Stomach smooth muscle (tissue), 2 donors: ENCODE data around the gene THSD7B.

Source experiments
- H3K27ac ChIP-seq: one replicate; pipeline ENCODE4 v1.7.0; 2013; ENCODE audit warnings: mild to moderate bottlenecking, low read length, inconsistent platforms
- H3K27me3 ChIP-seq, 2 donors: one replicate each; pipeline ENCODE4 v1.7.0; 2013; ENCODE audit warnings: low read length in 2 of 2; ENCODE audit not compliant: insufficient read depth in 2 of 2, control insufficient read depth in 1 of 2
- H3K36me3 ChIP-seq, 2 donors: one replicate each; pipeline ENCODE4 v1.7.0; 2013; ENCODE audit warnings: low read length in 2 of 2; ENCODE audit not compliant: control insufficient read depth in 2 of 2, insufficient read depth in 2 of 2
- H3K4me1 ChIP-seq: one replicate; pipeline ENCODE4 v1.7.0; 2013; ENCODE audit warnings: low read length; ENCODE audit not compliant: control insufficient read depth, insufficient read depth
- H3K4me3 ChIP-seq, 2 donors: one replicate each; pipeline ENCODE4 v1.7.0; 2013; ENCODE audit warnings: low read length in 2 of 2
- H3K9ac ChIP-seq, 2 donors: one replicate each; pipeline ENCODE4 v1.7.0; 2013; ENCODE audit warnings: low read length in 2 of 2, mild to moderate bottlenecking in 1 of 2
- H3K9me3 ChIP-seq, 2 donors: one replicate each; pipeline ENCODE4 v1.7.0; 2013; ENCODE audit warnings: low read length in 2 of 2; ENCODE audit not compliant: control insufficient read depth in 2 of 2
- donor health status: healthy.
- donor health status: Pancreatic carcinoma.

Gene THSD7B

DNA sequence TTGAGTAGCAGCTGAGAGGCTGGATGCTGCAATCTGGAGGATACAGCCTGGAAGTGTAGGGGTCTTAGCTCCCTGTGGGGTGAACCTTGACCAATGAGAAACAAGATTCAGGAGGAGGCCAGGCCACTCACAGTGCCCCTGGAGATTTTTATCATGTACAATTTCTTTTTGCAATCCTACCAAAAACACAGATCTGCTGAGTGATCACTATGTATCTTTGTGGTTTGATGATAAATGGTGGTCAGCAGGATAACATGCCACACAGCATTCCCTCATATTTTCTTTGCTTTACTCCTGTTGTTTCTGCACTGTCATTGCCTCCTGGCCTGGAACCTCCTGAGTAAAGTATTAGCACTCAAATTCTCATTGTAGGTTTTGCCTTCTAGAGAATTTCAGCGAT, 357.9 kb downstream of the THSD7B start:
- Histone ChIP-seq H3K4me1 (no peaks in the 10 kb centered on the region), H3K4me3 (no peak overlapping the region), H3K9me3 (no peaks in the 10 kb centered on the region), H3K9ac (no peak overlapping the region), H3K27me3 (no peaks in the 10 kb centered on the region), H3K36me3 (no peaks in the 10 kb centered on the region), H3K27ac (no peak overlapping the region)

DNA sequence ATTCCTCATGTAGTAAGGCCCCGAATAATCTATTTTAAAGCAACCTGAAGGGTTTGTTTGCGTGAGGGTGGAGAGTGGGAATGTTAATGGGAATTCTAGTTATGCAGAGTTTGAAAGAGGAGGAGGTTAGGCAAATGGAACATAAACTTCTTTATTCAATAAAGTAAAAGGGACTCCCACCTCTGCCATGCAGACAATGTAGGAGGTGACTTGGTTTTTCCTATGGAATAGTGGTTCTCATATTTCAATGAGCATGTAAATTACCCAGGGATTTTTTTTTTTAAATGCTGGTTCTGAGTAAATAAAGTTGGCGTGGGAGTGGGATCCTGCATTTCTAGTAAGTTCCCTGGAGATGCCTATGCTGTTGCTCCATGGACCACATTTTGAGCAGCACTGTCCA, 367.9 kb downstream of the THSD7B start:
- H3K4me3 ChIP-seq = no peak overlapping the region
- H3K4me1 ChIP-seq = no peaks in the 10 kb centered on the region
- H3K27ac ChIP-seq = no peak overlapping the region
- H3K36me3 ChIP-seq = no peaks in the 10 kb centered on the region
- no peaks in the 10 kb centered on the region for H3K27me3 ChIP-seq
- no peak overlapping the region for H3K9ac ChIP-seq
- H3K9me3 ChIP-seq = no peaks in the 10 kb centered on the region

DNA sequence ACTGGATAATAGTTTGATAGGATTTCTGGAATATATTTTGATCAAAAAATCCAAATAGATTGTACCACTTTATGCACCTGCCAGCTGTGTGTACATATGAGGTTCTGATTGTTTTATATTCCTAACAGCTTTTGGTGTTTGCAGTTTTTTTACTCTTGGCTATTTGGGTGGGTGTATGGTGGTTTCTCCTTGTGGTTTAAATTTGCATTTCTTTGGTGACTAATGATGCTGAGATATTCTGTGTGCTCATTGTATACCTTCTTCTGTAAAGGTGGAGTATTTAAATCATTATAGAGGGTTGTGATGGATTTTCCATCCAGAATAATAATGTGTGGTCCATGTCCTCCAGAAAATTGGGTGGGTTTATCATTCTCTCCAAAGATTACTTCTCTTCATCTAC, 372.9 kb downstream of the THSD7B start:
- Histone ChIP-seq H3K4me1 (no peaks in the 10 kb centered on the region), H3K9me3 (no peaks in the 10 kb centered on the region), H3K27ac (no peak overlapping the region), H3K36me3 (no peaks in the 10 kb centered on the region), H3K4me3 (no peak overlapping the region), H3K9ac (no peak overlapping the region), H3K27me3 (no peaks in the 10 kb centered on the region)

DNA sequence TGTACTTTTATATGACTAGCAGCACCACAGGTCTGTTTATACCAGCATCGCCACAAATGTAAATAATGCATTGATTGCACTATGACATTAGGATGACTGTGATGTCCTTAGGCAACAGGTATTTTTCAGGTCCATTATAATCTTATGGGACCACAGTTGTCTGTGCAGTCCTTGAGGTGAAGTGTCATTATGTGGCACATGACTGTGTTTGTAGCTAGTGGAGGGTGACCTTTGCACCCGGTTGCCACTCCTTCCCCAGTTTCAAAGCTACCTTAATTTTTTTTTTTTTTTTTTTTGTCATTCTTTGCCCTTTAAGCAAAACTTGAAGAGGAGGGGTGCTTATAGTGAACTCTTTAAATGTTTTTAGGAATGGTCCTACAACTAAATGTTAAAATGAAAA, 386.4 kb downstream of the THSD7B start:
- no peak overlapping the region for H3K9ac ChIP-seq
- no peaks in the 10 kb centered on the region for H3K36me3 ChIP-seq
- no peaks in the 10 kb centered on the region for H3K27me3 ChIP-seq
- no peaks in the 10 kb centered on the region for H3K4me1 ChIP-seq
- H3K4me3 ChIP-seq = no peak overlapping the region
- H3K9me3 ChIP-seq = no peaks in the 10 kb centered on the region
- H3K27ac ChIP-seq = no peak overlapping the region

DNA sequence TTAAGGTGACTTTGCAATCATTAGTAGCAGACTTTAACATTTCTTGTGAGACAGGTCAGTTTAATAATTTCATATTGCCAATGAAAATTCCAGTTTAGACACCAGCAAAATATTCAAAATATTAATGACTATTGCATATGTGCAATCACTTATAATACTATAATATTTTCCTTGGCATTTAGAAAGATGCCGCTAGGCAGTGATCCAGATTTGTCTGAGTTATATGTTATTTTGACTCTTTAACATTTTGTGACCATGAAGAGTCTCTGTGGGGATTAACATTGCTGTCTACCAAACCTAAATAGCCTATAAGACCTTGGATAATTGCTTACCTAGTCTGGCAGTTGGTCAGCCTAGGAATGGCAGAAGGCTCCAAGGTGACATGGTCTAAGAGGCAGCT, 389.6 kb downstream of the THSD7B start:
- H3K27me3 ChIP-seq = no peaks in the 10 kb centered on the region
- H3K4me3 ChIP-seq = no peak overlapping the region
- no peak overlapping the region for H3K9ac ChIP-seq
- no peaks in the 10 kb centered on the region for H3K4me1 ChIP-seq
- no peaks in the 10 kb centered on the region for H3K36me3 ChIP-seq
- H3K27ac ChIP-seq = no peak overlapping the region
- H3K9me3 ChIP-seq = no peaks in the 10 kb centered on the region

DNA sequence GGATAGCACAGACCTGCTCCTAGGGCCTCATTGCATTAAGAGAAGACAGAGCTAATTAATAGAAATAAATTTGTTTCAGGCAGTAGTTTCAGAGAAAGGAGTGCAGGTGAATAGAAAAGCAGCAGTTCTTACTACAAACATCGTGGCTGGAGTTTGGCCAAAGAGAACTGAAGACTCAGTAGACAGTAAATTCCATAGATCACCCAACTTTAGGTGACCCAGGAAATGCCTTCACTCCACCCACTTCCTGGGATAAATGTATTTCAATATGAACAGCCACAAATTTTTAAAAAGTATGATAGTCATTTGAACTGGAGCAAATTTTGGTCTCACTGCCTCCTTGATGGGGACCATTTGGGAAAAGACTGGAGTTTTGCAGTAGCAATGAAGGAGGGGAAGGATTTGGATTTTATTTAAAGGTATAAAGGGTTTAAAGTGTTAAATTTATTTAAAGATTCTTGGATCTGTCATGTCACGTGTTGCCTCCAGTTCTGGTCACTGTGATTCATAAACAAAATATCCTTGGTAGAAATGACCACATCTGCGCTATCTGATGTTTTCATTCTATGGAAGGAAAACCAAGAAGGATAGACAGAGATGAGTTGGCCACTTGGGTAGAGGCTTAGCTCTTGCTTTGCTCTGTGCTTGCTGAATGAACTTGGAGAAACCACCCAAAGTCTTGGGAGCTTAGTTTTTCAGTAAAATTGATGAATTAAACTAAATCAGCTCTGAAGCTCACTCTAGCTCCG, 390.2 kb downstream of the THSD7B start:
- no peak overlapping the region for H3K9ac ChIP-seq
- H3K36me3 ChIP-seq = no peaks in the 10 kb centered on the region
- no peak overlapping the region for H3K27ac ChIP-seq
- no peak overlapping the region for H3K4me3 ChIP-seq
- H3K9me3 ChIP-seq = no peaks in the 10 kb centered on the region
- no peaks in the 10 kb centered on the region for H3K27me3 ChIP-seq
- H3K4me1 ChIP-seq = no peaks in the 10 kb centered on the region

DNA sequence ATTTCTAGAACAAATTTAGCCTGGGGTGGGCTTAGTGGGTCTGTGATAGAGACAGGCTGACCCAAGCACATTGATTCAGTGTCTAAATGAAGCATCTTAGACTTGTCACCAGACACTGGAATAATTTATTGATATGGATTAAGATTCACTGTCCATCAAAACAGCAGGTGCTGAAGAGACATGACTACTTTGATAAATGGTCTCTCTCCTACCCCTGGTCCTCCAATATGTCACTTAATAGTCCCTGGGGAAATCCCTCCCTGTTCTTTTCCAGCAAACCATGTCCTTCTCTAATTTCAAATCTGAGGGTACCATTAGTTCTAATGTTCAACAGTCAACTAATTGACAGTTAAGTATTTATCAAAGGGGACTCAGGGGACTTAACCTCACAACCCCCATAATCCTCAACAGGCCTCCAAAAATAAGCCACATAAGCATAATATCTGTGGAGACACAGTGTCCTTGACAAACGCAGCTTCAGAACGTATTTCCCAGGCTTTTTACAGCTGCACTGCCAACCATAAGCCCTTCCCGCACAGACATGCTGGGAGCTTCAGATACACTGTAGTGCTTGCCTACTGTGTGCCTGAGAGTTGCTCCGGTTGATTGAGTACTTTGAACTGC, 391.0 kb downstream of the THSD7B start:
- Histone ChIP-seq H3K9me3 (no peaks in the 10 kb centered on the region), H3K9ac (no peak overlapping the region), H3K4me3 (no peak overlapping the region), H3K4me1 (no peaks in the 10 kb centered on the region), H3K27ac (no peak overlapping the region), H3K36me3 (no peaks in the 10 kb centered on the region), H3K27me3 (no peaks in the 10 kb centered on the region)

DNA sequence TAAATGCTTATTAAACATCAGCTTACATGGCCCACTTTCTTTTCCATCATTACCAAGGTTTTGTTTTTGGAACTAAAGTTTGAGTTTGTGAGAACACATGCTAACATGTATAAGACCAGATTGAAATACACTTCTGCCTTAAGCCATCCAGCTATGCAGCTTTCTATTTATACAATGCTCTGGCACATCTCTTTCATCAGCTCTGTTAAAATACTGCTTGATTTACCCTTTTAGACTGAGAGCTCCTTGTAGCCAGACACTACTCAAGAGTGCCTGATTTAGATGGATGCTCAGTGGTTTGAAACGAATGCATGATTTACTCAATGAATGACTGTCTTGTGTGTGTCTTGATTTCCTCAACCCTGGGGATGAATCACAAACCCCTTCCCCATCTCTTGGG, 392.5 kb downstream of the THSD7B start:
- Histone ChIP-seq H3K4me1 (no peaks in the 10 kb centered on the region), H3K9me3 (no peaks in the 10 kb centered on the region), H3K4me3 (no peak overlapping the region), H3K9ac (no peak overlapping the region), H3K27me3 (no peaks in the 10 kb centered on the region), H3K36me3 (no peaks in the 10 kb centered on the region), H3K27ac (no peak overlapping the region)

DNA sequence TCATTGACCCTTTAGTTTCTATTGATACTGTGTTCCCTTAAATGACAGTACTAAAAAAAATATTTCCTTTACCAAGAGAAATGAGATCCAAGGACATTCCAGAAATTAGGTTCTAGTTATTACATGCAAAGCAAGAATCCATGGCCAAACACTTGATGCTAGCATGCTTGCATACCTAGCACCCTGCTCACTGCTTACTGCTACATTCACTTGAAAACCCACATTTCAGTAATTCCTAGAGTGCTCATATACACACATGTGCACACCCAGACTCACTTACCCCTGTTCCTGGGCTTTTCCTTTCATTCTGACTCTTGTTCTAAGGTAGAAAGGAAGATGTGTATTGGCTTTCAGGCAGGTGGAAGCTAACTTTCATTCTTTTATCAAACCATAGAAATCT, 395.9 kb downstream of the THSD7B start:
- no peaks in the 10 kb centered on the region for H3K36me3 ChIP-seq
- H3K4me3 ChIP-seq = no peak overlapping the region
- H3K4me1 ChIP-seq = no peaks in the 10 kb centered on the region
- no peak overlapping the region for H3K9ac ChIP-seq
- H3K27ac ChIP-seq = no peak overlapping the region
- no peaks in the 10 kb centered on the region for H3K27me3 ChIP-seq
- peaks cover 0 to 5% of the 10 kb centered on the region in 2 donors for H3K9me3 ChIP-seq

DNA sequence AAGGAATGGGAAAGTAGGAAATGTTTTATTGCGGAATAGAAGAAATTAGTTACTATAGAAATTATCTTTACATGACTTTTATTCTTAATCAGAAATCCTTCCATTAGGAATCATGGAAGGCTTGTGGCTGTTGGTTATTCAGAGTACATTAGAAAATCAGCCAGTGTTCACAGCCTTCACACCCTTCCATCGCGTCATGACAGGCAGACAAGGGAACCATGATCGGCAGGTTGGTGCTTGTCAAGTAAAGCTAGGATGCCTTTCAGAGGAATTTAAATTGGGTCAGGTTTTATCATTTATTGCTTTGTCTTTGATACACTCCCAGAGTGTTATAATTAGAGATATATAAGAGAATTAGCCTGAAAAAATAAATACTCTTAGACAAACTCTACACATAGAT, 400.6 kb downstream of the THSD7B start:
- Histone ChIP-seq H3K4me1 (no peaks in the 10 kb centered on the region), H3K27me3 (no peaks in the 10 kb centered on the region), H3K4me3 (no peak overlapping the region), H3K9me3 (peaks cover 0 to 5% of the 10 kb centered on the region in 2 donors), H3K27ac (no peak overlapping the region), H3K36me3 (no peaks in the 10 kb centered on the region), H3K9ac (no peak overlapping the region)

DNA sequence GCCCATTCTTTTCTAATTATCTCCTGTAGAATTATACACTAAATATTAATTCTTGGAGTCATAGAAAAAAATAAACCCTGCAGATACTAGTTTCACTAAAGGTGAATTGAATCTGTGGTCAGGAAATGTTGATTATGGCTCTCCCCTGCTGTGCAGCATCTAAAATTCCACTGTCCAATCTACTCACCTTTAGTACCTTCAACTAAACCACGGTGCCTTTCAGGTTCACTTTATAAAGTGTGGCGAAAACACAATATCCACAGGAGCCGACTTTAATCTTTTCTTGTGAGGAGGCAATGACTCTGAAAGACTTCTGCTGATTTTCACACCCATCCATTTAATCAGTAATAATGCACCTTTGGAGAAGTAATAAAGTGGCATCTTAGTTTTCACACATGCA, 402.3 kb downstream of the THSD7B start:
- no peak overlapping the region for H3K9ac ChIP-seq
- no peaks in the 10 kb centered on the region for H3K27me3 ChIP-seq
- H3K27ac ChIP-seq = no peak overlapping the region
- no peaks in the 10 kb centered on the region for H3K36me3 ChIP-seq
- no peak overlapping the region for H3K4me3 ChIP-seq
- no peaks in the 10 kb centered on the region for H3K4me1 ChIP-seq
- peaks cover 0 to 5% of the 10 kb centered on the region in 2 donors for H3K9me3 ChIP-seq
